GM19452 (cell line): Measurements from ENCODE around the gene TMEM178B.

Experiments
- ATAC-seq: cut with Tn5 transposase; IDR thresholded peaks from one replicate; pipeline ENCODE4 v1.9.1; 2021; ENCODE audit not compliant: unreplicated experiment

The TMEM178B gene

GRCh38 chr7:141349338-141349737 is 275.5 kb downstream of the TMEM178B start:
- no peak for ATAC-seq

DNA sequence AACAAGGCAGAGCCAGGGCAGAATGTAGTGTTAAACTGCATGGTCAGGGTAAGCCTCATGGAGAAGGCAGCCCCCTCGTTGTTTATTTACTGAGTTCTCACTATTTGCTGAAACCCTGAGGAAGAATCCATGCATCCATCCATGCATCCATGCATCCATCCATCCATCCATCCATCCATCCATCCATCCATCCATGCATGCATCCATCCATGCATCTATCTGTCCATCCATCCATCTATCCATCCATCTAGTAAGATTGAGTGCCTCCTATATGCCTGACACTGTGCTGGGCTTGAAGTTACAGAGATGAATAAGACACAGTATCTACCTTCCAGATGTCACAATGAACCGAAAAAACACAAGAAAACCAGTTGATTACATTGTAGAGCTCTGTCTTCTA is 275.9 kb downstream of the TMEM178B start:
- ATAC-seq: no peak

- no peak for ATAC-seq
These were observed 277.3 kb downstream of the TMEM178B start for GRCh38 chr7:141351175-141351574.

GRCh38 chr7:141352955-141353354 is 279.1 kb downstream of the TMEM178B start:
- no peak for ATAC-seq

DNA sequence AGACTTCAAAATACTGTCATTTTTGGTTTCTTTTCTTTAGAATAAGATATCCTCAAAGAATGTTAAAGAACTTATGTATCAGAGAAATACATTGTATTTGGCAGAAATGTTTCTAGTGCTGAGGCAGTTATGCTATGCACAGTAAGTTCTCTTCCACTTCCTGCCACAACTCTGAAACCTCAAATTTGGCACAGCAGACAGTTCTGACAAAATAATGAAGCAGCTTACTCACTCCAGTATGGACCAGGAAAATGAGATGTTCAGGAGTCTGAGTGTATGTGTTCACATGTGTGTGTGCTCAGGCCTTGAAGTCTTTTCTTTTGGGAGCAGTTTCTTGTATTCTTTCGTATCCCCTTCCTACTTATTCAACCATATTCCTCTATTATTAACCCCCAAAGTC is 280.4 kb downstream of the TMEM178B start:
- ATAC-seq: no peak

- no peak for ATAC-seq
These were observed 281.2 kb downstream of the TMEM178B start for GRCh38 chr7:141355032-141355431.

DNA sequence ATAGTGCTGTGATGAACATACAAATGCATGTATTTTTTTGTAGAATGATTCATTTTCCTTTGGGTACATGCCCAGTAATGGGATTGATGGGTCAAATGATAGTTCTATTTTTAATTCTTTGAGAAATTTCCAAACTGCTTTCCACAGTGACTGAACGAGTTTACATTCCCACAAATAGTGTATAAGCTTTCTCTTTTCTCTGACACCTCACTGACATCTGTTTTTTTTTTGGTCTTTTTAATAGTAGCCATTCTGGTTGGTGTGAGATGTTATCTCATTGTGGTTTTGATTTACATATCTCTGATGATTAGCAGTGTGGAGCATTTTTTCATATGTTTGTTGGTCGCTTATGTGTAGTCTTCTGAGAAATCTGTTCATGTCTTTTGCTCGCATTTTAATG is 282.3 kb downstream of the TMEM178B start:
- ATAC-seq: no peak

- ATAC-seq: no peak
These were observed 284.5 kb downstream of the TMEM178B start for GRCh38 chr7:141358386-141358785.

- no peak for ATAC-seq
These were observed 285.4 kb downstream of the TMEM178B start for GRCh38 chr7:141359262-141359661.

DNA sequence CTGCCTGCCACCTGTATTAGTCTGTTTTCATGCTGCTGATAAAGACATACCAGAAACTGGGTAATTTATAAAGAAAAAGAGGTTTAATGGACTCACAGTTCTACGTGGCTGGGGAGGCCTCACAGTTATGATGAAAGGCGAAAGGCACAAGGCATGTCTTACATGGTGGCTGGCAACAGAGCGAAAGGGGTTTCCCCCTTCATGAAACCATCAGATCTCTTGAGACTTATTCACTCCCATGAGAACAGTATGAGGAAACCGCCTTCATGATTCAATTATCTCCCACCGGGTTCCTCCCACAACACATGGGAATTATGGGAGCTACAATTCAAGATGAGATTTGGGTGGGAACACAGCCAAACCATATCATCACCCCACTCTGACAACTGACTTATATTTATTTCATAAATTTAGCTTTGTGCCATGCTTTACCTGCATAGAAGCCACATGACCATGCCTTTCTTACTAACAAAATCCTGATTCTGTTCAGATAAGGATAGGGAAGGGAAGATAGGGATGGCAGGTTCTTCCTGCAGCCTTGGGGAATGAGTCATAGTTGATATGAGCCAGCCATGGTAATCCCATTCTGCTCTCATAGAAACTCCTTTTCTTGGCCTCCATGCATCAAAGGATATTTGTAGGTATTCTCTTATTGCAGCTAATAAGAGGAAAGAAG is 286.0 kb downstream of the TMEM178B start:
- no peak for ATAC-seq

DNA sequence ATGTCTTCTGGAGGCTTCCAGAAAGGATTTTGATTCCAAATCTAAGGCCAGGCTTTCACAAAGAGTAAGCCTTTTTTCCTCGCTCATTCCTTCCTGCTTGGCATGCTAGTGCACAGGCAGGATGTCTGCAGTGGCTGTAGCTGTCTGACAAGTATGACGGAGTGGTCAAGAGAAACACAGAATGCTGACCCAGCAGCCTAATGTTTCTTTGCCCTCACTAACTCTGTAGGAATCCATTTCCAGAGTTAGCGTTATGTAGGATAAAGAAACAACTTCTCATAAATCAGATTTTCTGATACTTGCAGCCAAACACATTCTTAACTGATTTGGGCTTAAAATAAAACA is 286.5 kb downstream of the TMEM178B start:
- ATAC-seq: no peak

DNA sequence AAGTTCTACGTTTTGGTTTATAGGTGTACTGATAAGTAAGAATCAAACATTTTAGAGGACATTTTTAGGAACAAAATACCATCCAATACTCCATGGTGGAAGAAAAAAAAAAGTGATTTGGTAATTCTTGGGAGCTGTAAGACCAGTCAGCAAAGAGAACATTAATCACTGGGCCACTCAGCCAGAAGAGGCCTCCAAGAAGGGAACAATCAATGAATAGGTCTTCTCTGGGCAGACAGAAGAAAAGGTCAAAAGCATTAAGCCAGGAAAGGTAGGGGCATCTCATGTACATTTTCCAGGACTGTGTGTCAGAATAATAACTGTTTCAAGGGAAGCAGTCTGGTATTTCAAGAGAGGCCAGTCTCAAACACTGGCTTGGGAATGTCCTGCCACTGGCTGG is 286.9 kb downstream of the TMEM178B start:
- no peak for ATAC-seq

DNA sequence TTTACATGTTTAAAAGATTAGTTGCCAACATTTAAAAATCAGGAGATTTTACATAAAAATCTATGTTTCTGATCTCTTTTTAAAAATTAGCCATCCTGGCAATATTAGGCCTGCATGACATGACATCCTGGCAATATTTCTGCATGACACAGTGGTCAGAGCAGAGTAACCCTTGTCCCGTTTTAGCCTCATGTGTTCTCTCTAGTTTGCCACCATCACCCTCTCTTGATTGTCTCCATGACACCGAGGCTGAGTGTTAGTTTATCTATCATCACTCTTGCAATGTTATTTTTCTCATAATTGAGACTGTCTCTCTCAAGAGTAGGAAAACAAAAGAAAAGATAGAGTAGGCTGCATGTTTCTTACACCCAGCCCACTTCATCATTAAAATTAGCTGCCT is 287.6 kb downstream of the TMEM178B start:
- no peak for ATAC-seq

DNA sequence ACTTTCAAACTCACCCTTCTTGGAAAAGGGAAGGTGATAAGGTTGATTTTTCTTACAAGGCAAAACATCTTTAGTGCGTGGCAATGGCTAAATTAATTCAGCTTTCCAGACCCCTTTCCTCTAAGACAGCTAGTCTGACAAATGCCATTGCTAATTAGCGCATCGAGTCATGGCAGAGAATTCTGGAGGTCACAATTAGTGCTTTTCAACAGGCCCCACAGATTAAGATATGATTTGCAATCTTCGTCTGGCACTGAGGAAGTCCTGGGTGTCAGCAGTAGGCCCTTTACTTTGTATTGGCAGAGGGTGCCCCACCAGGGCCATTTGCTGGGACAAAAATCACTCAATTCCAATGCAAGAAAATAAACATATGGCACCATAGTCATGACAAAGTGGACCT is 288.1 kb downstream of the TMEM178B start:
- no peak for ATAC-seq

DNA sequence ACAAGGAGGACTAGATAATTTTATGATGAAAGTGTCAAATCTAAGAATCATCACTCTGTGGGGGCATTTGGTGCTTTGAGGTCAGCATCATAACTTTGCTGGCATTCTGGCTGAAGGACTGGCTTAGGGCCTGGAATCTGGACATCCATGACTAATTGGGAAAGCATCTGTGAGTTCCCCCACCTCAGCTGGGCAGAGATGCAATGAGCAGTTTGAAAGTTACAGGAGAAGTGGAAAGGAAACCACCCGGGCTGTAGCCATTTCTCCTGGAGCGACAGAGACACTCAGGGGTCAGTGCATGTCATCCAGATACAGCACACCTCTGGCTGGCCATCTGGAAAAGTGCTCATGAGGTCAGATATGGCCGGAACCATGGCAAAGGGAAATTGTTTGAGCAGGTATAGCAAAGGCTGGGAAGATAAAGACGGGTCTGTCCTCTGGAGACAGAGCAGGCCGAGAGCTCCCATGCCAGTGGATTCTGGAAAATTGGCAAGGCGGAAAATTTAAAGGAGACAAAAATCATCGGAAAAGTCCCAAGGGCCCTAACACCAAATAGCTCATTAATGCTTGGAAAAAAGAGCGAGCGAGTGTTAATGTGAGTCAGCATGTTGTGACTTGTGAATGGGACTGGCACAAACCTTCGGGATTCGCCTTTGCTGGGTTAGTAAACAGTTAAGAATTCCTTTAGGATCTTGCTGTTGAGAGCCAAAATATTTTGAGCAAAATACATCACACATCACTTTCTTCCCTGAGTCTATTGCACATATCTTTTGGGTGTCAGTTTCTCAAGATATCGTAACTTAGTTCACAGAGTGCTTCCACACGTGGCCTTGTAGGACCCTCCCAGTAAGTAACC is 288.9 kb downstream of the TMEM178B start:
- no peak for ATAC-seq

DNA sequence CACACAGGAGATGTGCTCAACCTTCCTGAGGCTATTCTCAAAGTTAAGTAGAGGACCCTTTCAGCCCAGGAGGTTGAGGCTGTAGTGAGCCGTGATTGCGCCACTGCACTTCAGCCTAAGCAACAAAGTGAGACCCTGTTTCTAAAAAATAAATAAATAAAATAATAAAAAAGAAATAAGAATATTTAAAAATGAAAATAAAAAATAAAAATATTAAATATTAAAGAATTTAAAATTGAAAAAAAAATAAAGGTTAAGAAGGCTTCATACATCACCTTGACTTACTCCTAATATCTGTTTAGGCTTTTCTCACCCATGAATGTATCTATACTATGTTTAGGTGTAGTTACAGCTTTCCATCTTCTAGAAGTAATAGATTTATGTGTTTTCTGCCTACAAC is 289.9 kb downstream of the TMEM178B start:
- ATAC-seq: no peak

- no peak for ATAC-seq
These were observed 292.3 kb downstream of the TMEM178B start for GRCh38 chr7:141366091-141366621.

DNA sequence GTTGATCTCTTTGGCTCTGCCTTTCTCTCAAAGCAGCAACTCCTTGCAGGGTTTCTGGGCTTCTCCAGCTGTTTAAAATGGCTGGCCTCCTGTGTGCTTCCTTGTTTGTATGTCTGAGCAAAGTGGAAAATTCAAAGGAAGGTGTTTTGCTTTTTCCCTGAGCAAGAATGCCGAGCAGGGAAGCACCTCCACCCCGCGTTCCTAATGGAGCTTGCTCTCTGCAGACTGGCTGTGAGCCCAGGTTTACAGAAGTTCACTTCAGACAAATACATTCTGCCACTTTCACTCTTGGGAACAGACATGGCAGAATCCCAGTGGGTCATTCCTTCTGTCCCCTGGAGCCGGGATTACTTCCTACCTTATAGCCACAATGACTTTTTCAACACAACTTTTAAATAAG is 295.6 kb downstream of the TMEM178B start:
- no peak for ATAC-seq

GRCh38 chr7:141370178-141370577 is 296.3 kb downstream of the TMEM178B start:
- ATAC-seq: no peak

- no peak for ATAC-seq
These were observed 296.8 kb downstream of the TMEM178B start for GRCh38 chr7:141370650-141371049.

GRCh38 chr7:141374425-141374824 is 300.6 kb downstream of the TMEM178B start:
- ATAC-seq: no peak

DNA sequence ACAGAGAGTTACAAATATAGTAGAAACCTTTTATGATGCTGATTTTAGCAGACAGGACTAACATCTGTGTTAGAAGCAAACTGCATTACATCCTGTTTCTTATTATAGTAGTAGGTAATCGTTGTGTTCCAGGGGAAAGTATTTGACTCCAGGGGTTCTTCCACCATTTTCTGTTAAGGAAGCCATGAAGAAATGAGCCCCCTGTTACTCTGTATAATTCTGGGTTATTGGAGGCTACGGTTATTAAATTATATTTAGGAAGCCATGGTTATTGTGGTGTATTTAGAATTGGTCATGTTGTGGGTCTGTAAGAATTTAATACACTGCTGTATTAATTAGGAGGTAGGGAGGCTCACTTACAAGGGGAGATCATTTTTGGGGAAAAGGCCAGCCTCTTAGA is 301.6 kb downstream of the TMEM178B start:
- ATAC-seq: no peak
